GM19240 (cell line): ENCODE measurements around the gene KATNIP.
"Not testable (repeated sequence)": the region's sequence is repeated elsewhere in the genome, so short reads cannot be mapped to it uniquely, and the experiment has no call there.

ENCODE experiments used
- DNase-seq: peaks from one replicate; pipeline ENCODE4 v3.0.0; 2011; ENCODE audit warnings: low spot score; ENCODE audit not compliant: insufficient read length

The KATNIP gene

GRCh38 chr16:27534256-27534655, 15.7 kb upstream of the KATNIP start:
- DNase-seq = no peak

GRCh38 chr16:27538528-27538927, 11.4 kb upstream of the KATNIP start:
- no peak for DNase-seq

GRCh38 chr16:27539120-27539519, 10.8 kb upstream of the KATNIP start:
- no peak for DNase-seq

- no peak for DNase-seq
Measured at GRCh38 chr16:27539636-27540035, 10.3 kb upstream of the KATNIP start.

DNA sequence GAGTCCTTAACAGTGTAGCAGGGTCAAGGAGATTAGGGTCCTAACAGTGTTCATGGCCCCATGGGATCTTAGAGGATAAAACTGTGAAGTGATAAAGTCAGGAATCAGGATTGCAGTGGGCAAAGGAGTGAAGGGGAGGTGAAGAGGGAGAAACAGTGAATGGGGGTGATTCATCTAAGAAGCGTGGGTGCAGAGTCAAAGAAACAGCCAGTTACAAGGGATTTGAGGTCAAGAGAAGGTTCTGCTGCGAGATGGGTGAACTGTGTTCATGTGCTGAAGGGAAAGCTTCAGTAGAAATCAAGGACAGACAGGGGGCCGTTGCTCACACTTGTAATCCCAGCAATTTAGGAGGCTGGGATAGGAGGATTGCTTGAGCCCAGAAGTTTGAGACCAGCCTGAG, 6.1 kb upstream of the KATNIP start:
- no peak for DNase-seq

DNA sequence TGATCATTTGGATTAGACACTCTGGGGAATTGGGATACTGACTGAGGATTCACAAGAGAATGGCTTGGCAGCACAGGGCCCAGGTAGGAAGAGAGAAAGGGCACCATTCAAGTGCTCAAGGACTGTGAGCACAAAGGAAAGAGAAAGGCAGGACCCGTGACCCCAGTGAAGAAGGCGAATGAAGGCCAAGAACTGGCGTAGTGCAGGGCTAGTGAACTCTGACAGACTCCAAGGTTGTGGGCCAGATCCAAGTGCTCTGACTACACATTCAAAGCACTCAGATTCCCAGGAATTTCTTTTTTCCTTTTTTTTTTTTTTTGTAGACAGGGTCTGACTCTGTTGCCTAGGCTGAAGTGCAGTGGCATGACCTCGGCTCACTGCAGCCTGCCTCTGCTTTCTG, 5.3 kb upstream of the KATNIP start:
- DNase-seq = no peak

DNA sequence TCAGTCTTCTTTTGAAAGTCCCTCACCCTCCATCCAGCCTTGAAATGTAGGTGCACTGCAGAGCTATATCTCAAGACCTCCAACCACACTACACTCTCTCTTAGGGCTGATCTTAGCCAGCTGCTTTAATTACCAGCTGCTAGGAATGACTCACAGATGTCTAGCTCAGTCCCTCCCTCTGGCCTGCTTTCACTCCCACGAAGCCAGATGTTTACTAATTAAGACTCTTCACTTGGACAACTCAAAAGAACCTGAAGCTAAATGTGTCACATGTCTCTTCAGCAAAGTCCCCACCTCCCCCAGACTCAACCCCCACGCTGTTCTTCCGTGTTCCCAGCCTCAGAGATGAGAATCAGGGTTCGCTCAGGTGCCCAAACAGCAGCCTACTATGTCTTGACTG, 2.8 kb upstream of the KATNIP start:
- DNase-seq = no peak

DNA sequence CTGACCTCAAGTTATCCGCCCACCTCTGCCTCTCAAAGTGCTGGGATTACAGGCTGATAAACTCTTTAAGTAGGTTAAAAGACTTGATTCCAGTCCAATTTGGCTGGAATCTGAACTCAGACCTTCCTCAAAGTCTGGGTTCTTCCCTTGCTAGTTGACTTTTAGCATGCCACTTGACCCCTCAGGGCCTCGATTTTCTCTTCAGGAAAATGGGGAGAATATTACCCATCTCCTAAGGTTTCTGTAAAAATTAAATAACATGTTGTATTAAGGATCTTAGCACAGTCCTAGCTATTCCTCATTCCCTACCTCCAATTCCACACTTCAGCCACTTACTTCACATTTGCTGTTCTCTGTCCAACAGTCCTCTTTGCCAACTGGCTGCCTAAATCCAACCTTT, 2.1 kb upstream of the KATNIP start:
- no peak for DNase-seq

DNA sequence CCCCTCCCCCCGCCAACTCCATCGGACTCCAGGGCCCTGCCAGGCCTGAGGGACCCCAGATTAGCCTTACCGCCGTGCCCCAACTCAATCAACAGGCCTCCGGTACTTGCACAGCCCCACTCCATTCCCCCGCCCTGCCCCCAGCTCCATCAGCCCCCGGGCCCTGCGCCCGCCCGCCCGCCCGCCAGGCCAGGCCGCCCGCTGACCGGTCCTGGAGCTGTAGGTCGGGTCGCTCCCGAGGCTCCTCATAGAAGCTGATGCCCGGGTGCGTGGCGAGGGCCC, 539 bp upstream of the KATNIP start:
- DNase-seq = peak; percentile 12

GRCh38 chr16:27550582-27550920, 607 bp downstream of the KATNIP start:
- DNase-seq = no peak

GRCh38 chr16:27551036-27551435, 1.1 kb downstream of the KATNIP start:
- no peak for DNase-seq

- DNase-seq = no peak
Measured at GRCh38 chr16:27556471-27556870, 6.5 kb downstream of the KATNIP start.

DNA sequence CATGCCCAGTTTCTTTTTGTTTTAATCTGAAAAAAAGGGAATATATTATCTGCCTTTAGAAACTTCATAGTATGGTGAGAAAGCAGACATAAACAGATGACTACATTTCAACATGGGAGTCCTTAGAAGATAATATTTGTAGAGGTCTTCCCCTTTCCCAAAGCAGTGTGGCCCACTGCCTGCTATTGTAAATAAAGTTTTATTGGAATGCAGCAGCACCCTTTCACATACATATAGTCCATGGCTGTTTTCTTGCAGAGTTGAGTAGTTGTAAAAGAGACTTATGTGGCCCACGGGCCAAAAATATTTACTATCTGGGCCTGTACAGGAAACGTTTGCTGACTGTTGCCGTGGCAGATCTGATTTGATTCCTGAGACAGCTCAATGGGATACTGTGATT, 8.5 kb downstream of the KATNIP start:
- DNase-seq = no peak

DNA sequence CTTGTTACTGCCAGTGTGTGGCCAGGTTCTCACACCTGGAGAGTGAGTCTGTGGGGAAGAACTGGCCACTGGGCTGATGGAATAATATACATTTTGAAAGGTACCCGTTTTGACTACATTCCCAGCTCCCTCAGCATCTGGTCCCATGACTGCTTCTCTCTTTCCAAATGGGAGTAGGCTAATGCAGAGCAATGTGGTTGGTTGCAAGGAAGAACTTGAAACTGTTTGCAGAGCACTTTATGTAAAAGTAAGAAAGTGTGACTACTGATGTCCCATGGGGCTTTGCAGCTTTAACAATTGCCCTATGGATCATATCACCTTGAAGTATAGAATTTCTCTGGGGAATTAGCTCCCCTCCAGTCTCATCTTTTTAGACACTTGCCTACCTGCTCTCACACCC, 9.0 kb downstream of the KATNIP start:
- DNase-seq = no peak

DNA sequence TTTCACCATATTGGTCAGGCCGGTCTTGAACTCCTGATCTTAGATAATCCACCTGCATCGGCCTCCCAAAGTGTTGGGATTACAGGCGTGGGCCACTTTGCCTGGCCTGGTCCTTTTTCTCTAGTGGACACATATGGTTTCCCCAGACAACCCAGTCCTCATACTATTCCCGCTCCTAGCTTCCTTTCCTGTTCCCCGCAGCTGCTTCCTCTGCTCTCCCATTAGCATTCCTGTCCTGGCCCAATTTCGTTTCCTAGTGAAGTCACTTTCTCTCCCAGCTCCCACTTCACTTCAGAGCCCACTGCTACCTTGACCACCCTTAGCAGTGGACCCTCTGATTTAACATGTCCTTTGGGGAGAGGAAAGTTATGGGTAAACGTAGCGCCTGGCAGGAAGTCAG, 11.3 kb downstream of the KATNIP start:
- no peak for DNase-seq

GRCh38 chr16:27564224-27564623, 14.3 kb downstream of the KATNIP start:
- no peak for DNase-seq

- DNase-seq = no peak
Measured at GRCh38 chr16:27566417-27566816, 16.5 kb downstream of the KATNIP start.

GRCh38 chr16:27568077-27568476, 18.1 kb downstream of the KATNIP start:
- no peak for DNase-seq

GRCh38 chr16:27570986-27571385, 21.0 kb downstream of the KATNIP start:
- not testable (repeated sequence) for DNase-seq

DNA sequence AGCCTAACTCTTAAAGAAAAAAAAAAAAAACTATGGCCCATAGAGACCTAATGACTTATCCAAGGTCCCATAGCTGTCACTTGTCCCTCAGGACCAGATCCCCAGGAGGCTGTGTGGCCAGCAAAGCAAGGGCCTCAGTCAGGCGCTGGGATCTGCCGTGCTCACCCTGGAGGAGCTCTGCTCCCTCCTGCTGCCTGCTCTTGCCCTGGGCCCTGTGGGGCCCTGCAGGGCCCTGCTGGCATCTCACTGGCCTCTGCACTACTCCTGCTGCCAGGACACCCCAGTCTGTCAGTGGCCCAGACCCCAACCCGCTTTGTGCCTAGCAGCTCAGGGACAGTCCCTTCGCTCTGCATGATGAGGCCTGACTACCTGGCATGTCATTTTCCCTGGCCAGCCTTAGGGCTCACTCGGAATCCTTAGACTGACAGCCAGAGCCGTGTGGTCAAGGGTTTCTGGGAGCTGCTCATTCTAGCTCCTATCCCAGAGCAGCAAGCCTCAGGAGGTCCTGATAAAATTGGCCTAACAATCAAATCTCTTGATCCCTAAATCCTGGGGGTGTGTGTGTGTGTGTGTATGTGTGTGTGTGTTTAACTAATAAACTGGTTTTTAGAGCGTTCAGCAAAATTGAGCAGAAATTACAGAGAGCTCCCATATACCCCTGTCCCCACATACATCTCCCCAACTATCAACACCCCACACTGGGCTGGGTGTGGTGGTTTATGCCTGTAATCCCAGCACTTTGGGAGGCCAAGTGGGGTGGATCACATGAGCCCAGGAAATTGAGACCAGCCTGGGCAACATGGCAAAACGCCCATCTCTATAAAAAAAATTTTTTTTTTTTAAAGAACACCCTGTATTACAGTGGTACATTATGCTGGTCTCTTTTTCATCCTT, 21.7 kb downstream of the KATNIP start:
- DNase-seq = no peak

- no peak for DNase-seq
Measured at GRCh38 chr16:27572711-27573110, 22.8 kb downstream of the KATNIP start.

- DNase-seq = no peak
Measured at GRCh38 chr16:27576729-27577128, 26.8 kb downstream of the KATNIP start.

GRCh38 chr16:27579087-27579980, 29.4 kb downstream of the KATNIP start:
- no peak for DNase-seq
